ENCODE data around the gene MARVELD2.

DNA sequence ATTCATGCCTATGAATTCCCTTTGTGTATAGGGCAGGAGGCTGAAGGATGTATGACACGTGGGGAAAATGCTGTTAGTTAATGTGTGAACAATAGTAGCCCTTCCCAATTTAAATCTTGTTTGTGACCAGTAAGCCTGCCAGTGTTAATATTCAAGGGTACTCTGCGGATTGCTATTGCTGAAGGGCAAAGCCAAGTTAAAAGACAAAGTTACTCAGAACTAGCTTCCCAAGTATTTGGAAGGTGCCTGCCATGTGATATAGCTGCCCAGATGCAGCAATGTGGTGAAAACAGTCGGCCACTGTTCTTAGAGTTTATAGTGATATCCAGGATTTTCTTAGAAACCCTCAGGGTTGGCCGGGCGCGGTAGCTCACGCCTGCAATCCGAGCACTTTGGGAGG is 34.6 kb downstream of the MARVELD2 start:
- TF ChIP-seq POLR2A (IDR thresholded peaks at IDR 0.05; ENCODE audit: low read depth, low read length) (no peak), POLR2AphosphoS5 (IDR thresholded peaks at IDR 0.05; ENCODE audit: low read depth, low read length) (no peak), TAF1 (IDR thresholded peaks at IDR 0.05; ENCODE audit: borderline replicate concordance, low read depth, low read length) (no peak)
